Mucosa of stomach (tissue), 1 donor: ENCODE data around the gene NDRG4.

ENCODE experiments used
- H3K27me3 ChIP-seq: one replicate; pipeline ENCODE4 v1.7.0; 2013; ENCODE audit warnings: mild to moderate bottlenecking, low read length; ENCODE audit not compliant: control insufficient read depth, insufficient read depth
- H3K36me3 ChIP-seq: one replicate; pipeline ENCODE4 v1.7.0; 2013; ENCODE audit warnings: low read length; ENCODE audit not compliant: control insufficient read depth, insufficient read depth
- H3K4me1 ChIP-seq: one replicate; pipeline ENCODE4 v1.7.0; 2013; ENCODE audit warnings: mild to moderate bottlenecking, low read length; ENCODE audit not compliant: control insufficient read depth, insufficient read depth
- H3K4me3 ChIP-seq: one replicate; pipeline ENCODE4 v1.7.0; 2013; ENCODE audit warnings: low read length
- H3K9ac ChIP-seq: one replicate; pipeline ENCODE4 v1.7.0; 2013; ENCODE audit warnings: mild to moderate bottlenecking, low read length, moderate library complexity
- H3K9me3 ChIP-seq: one replicate; pipeline ENCODE4 v1.7.0; 2013; ENCODE audit warnings: mild to moderate bottlenecking, low read length, moderate library complexity; ENCODE audit not compliant: control insufficient read depth
- donor health status: Pancreatic carcinoma.

The NDRG4 gene

GRCh38 chr16:58460219-58460610, 39.7 kb upstream of the NDRG4 start:
- H3K4me1 ChIP-seq: peaks cover 11% of the 10 kb centered on the region
- no peaks in the 10 kb centered on the region for H3K9me3 ChIP-seq
- H3K9ac ChIP-seq: no peak overlapping the region
- H3K36me3 ChIP-seq: no peaks in the 10 kb centered on the region
- H3K4me3 ChIP-seq: no peak overlapping the region
- peaks cover 30% of the 10 kb centered on the region for H3K27me3 ChIP-seq

GRCh38 chr16:58461056-58461455, 38.9 kb upstream of the NDRG4 start:
- Histone ChIP-seq H3K36me3 (no peaks in the 10 kb centered on the region), H3K4me1 (peaks cover 11% of the 10 kb centered on the region), H3K9ac (no peak overlapping the region), H3K4me3 (no peak overlapping the region), H3K27me3 (peaks cover 39% of the 10 kb centered on the region), H3K9me3 (no peaks in the 10 kb centered on the region)

GRCh38 chr16:58461640-58462039, 38.3 kb upstream of the NDRG4 start:
- Histone ChIP-seq H3K27me3 (peaks cover 45% of the 10 kb centered on the region), H3K4me1 (peaks cover 11% of the 10 kb centered on the region), H3K9ac (no peak overlapping the region), H3K4me3 (no peak overlapping the region), H3K36me3 (no peaks in the 10 kb centered on the region), H3K9me3 (no peaks in the 10 kb centered on the region)

GRCh38 chr16:58462089-58462488, 37.9 kb upstream of the NDRG4 start:
- Histone ChIP-seq H3K27me3 (peaks cover 45% of the 10 kb centered on the region), H3K4me3 (no peak overlapping the region), H3K9me3 (no peaks in the 10 kb centered on the region), H3K9ac (no peak overlapping the region), H3K4me1 (peaks cover 11% of the 10 kb centered on the region), H3K36me3 (no peaks in the 10 kb centered on the region)

- H3K4me1 ChIP-seq: peaks cover 11% of the 10 kb centered on the region
- no peaks in the 10 kb centered on the region for H3K36me3 ChIP-seq
- peaks cover 46% of the 10 kb centered on the region for H3K27me3 ChIP-seq
- no peak overlapping the region for H3K9ac ChIP-seq
- no peak overlapping the region for H3K4me3 ChIP-seq
- no peaks in the 10 kb centered on the region for H3K9me3 ChIP-seq
Measured at GRCh38 chr16:58462499-58462996, 37.4 kb upstream of the NDRG4 start.

- H3K36me3 ChIP-seq: no peaks in the 10 kb centered on the region
- H3K9me3 ChIP-seq: no peaks in the 10 kb centered on the region
- peaks cover 53% of the 10 kb centered on the region for H3K27me3 ChIP-seq
- no peak overlapping the region for H3K9ac ChIP-seq
- peaks cover 11% of the 10 kb centered on the region for H3K4me1 ChIP-seq
- H3K4me3 ChIP-seq: no peak overlapping the region
Measured at GRCh38 chr16:58462997-58463941, 36.7 kb upstream of the NDRG4 start.

- H3K4me3 ChIP-seq: no peak overlapping the region
- peaks cover 11% of the 10 kb centered on the region for H3K4me1 ChIP-seq
- no peak overlapping the region for H3K9ac ChIP-seq
- no peaks in the 10 kb centered on the region for H3K9me3 ChIP-seq
- peaks cover 53% of the 10 kb centered on the region for H3K27me3 ChIP-seq
- no peaks in the 10 kb centered on the region for H3K36me3 ChIP-seq
Measured at GRCh38 chr16:58464047-58464915, 35.7 kb upstream of the NDRG4 start.

- no peak overlapping the region for H3K9ac ChIP-seq
- no peaks in the 10 kb centered on the region for H3K36me3 ChIP-seq
- peaks cover 11% of the 10 kb centered on the region for H3K4me1 ChIP-seq
- H3K27me3 ChIP-seq: peaks cover 53% of the 10 kb centered on the region
- no peak overlapping the region for H3K4me3 ChIP-seq
- H3K9me3 ChIP-seq: no peaks in the 10 kb centered on the region
Measured at GRCh38 chr16:58464916-58465731, 34.8 kb upstream of the NDRG4 start.

- no peaks in the 10 kb centered on the region for H3K9me3 ChIP-seq
- H3K4me3 ChIP-seq: no peak overlapping the region
- no peaks in the 10 kb centered on the region for H3K36me3 ChIP-seq
- H3K9ac ChIP-seq: no peak overlapping the region
- H3K27me3 ChIP-seq: peaks cover 53% of the 10 kb centered on the region
- H3K4me1 ChIP-seq: peaks cover 11% of the 10 kb centered on the region
Measured at GRCh38 chr16:58465817-58466216, 34.1 kb upstream of the NDRG4 start.

GRCh38 chr16:58466396-58466795, 33.5 kb upstream of the NDRG4 start:
- Histone ChIP-seq H3K27me3 (peaks cover 53% of the 10 kb centered on the region), H3K9me3 (no peaks in the 10 kb centered on the region), H3K36me3 (no peaks in the 10 kb centered on the region), H3K9ac (no peak overlapping the region), H3K4me3 (no peak overlapping the region), H3K4me1 (peaks cover 11% of the 10 kb centered on the region)

- Histone ChIP-seq H3K27me3 (peaks cover 49% of the 10 kb centered on the region), H3K9me3 (no peaks in the 10 kb centered on the region), H3K4me3 (no peak overlapping the region), H3K36me3 (no peaks in the 10 kb centered on the region), H3K4me1 (peaks cover 11% of the 10 kb centered on the region), H3K9ac (no peak overlapping the region)
Measured at GRCh38 chr16:58467905-58468304, 32.0 kb upstream of the NDRG4 start.
